HG03521 (cell line): Measurements from ENCODE around the gene APBB1IP.
A peak's percentile ranks its signal among the peaks of the same experiment; 100 is the strongest.
"Not testable (repeated sequence)": the region's sequence is repeated elsewhere in the genome, so short reads cannot be mapped to it uniquely, and the experiment has no call there.

Source experiments
- ATAC-seq: cut with Tn5 transposase; IDR thresholded peaks from one replicate; pipeline ENCODE4 v1.9.1; 2021; ENCODE audit warnings: mild to moderate bottlenecking, moderate library complexity; ENCODE audit not compliant: unreplicated experiment

APBB1IP gene

DNA sequence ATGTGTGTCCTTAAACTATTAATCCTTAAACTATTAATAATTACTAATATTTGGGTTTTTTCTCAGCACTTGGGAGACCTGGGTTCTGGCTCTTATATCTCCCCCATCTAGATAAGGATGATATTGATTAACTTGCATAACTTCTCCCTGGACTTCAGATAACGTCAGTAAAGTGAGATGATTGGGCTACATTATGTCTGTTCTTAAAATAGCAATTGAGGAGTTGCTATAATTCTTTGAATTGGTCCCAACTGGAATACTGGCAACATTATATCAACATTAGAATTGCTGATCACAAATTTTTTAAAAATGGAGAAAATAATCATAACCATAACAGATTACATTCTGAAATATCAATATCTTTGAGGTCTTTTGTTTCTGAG, 1.9 kb downstream of the APBB1IP start:
- no peak for ATAC-seq

DNA sequence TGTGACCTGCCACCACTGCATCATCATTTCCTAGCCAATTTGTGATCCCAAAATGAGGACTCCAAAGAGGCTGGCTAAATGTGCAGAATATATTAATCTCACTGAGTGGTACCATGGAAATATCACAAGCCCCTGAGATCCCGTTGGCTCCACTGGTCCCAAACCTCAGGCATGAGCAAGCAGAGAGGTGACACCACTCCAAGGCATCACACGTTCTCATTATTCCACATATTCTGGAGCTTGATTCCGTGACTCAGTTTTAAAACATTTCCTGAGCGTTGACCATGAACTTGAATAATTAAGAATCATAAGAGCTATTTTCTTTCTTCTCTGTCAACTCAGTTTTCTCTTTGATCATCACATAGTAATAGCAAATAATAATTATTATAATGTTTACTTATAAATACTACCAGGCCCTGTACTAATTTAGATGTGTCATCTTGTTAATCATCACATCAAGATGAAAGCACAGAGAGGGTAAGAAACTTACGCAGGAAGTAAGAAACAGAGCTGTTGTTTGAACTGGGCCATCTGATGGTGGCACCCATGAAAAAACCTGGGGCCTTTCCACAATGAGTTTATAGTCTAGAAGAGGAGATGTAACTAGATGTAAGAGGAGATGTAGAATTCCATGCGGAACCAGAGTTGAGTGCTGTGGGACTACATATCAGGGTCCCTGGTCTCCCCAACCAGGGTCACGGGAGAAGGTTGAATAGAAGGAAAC, 3.5 kb downstream of the APBB1IP start:
- ATAC-seq: no peak

DNA sequence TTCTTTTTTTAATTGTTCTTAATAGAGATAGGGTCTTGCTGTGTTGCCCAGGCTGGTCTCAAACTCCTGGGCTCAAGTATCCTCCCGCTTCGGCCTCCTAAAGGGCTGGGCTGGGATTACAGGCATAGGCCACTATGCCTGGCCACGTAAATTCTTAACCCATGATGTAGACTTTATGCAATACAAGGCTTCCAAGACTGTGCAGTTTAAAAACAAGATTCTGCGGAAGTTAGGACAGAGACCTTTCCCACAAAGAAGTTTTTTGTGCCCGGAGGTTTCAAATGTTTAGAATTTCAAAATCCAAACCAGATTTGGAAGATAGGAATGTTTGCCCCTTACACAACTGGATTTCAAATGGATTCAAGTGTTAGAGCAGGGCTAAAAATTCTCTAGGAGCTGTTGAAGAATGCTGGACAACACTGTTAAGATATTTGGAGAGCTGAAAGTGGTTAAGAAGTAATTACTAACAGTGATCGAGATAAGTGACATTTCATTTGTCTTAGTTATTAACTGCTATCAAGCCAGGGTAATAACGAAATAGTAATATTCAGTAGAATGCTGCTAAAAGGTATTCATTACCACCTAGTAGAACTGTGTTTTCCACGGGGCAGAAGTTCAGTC, 7.4 kb downstream of the APBB1IP start:
- no peak for ATAC-seq

DNA sequence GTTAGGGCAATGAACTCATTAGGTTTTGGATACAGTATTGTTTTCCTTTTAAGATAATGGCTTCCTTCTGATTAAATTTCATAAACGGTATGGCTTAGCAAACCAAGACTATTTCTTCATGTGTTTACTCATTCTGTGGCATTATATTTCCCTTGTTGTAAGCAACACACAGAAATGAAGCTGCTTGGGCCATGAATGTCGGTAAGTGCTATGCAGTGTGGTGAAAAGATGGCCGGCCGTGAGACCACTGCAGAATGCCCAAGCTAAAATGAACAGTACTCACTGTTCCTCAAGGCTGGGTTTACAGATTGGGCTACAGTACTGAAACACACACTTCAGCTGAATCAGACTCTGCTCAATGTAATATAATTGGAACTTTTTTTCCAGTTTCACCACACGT, 8.1 kb downstream of the APBB1IP start:
- ATAC-seq: no peak

DNA sequence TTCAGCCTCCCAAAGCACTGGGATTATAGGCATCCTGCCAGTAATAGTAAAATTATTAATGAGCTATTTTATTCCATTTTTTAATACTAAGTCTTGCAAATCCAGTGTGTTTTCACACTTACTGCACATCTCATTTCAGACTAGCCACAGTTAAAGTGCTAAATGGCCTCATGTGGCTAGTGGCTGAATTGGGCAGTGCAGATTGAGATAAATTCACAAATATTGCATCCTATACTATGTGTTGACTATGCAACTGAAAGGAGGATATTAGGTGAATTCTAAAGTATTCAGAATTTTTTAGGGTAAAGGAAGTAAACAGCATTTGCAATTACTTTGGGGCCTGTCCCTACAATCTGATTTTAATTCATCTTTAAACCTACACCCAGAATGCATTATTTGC, 10.2 kb downstream of the APBB1IP start:
- peak; percentile 34 for ATAC-seq

DNA sequence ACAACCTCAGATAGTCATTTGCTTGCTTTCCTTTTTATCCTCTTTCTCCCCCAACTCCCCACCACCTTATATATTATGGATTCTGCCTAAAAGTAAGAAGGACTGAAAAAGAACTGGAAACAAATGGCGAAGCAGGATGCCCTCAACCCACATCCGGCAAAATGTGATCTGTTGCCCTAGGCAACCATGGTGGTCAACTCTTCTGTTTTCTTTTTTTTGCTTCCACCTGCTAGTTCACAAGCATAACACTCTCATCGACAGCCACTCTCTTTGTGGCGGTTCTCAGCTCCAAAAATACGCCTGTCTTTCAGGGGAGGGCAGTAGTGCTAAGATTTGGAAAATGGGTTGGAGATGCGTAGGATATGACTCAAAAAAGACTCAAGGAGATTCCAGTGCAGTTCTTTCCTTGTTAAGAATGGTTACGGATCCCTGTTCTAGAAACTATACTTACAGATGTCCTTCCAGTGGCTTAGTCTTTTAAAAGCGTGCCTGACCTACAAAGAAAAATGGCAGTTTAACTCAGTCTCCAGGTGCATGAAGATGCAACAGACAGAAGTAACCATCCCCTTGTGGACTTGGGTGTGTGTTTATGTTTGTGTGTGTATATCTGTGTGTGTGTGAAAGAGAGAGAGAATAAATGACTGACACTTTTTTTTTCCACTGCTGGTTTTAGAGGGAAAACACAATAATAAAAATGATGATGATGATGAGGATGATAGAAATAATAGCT, 10.7 kb downstream of the APBB1IP start:
- ATAC-seq: peak; percentile 90

DNA sequence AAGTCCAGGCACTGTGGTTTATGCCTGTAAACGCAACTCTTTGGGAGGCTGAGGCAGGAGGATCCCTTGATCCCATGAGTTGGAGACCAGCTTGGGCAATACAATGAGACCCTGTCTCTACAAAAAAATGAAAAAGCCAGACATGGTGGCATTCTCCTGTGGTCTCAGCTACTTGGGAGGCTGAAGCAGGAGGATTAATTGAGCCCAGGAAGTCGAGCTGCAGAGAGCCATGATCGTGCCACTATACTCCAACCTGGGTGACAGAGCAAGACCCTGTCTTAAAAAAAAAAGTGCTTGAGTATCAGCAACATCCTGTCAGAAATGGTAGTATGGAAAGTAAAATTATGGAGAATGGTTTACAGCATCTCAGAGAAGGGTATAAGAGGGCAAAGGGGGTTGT, 11.6 kb downstream of the APBB1IP start:
- ATAC-seq: no peak

DNA sequence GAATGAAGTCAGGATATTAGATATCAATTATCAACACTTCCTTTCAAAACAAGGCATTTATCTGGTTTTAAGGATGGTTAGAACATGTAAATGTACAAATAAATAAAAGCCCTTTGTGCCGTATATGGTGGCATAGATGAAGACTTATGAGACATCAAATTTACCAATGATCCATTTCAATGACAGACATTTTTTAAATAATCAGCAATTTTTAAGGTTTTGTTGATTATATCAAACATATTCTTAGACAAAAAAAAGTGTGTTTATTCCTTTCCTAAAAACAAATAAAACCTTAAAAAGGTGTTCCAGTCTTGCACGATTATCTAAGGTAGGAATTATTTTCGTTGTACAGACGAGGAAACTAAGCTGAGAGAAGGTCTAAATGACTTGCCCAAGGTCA, 13.8 kb downstream of the APBB1IP start:
- ATAC-seq: no peak

DNA sequence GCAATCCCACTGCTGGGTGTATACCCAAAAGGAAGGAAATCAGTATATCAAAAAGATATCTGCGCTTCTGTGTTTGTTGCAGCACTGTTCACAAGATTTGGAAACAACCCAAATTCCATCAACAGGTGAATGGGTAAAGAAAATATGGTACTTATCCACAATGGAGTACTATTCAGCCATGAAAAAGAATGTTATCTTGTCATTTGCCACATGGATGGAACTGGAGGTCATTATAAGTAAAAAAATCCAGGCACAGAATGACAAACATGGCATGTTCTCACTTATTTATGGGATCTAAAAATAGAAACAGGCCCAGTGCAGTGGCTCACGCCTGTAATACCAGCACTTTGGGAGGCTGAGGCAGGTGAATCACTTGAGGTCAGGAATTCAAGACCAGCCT, 15.7 kb downstream of the APBB1IP start:
- ATAC-seq: no peak

DNA sequence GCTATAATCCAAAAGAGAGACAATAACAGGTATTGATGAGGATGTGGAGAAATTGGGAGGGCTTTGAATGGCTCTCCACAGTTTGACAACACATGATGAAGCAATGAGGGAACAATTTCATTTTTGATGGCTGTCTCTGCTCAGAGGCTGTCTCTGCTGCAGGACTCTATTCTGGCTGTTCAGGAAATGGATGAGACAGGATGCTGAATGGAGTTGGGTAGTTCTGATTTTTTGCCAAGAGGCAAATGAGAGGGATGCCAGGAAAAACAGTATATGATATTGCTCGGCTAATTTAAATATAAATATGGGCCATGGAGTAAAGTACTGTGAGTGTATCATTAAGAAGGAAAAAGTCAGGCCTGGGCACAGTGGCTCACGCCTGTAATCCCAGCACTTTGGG, 16.8 kb downstream of the APBB1IP start:
- no peak for ATAC-seq

DNA sequence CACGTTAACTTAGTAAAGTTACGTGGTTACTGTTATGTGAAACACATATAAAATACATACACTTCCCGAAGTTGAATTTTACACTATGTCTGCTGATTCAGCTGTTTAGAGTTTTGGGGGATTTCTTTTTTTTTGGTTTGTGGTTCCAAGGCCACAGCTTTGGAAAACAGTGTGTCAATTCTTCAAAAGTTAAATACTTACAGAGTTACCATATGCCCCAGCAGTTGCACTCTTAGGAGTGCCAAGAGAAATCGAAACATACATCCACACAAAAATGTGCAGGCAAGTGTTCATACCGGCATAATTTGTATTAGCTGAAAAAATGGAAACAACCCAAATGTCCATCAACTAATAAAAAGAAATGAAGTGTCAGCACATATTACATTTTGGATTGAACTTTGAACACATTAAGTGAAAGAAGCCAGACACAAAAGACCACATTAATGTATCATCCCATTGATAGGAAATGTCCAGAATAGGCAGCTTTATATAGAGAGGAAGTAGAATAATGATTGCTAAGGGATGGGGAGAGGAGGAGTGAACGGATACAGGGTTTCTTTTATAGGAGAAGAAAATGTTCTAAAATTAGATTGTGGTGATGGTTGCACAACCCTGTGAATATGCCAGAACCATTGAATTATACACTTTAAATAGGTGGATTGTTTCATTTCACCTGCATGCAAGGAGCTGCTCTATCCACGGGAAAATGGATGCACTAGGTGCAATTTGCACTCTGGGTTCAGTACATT, 17.6 kb downstream of the APBB1IP start:
- ATAC-seq: no peak

DNA sequence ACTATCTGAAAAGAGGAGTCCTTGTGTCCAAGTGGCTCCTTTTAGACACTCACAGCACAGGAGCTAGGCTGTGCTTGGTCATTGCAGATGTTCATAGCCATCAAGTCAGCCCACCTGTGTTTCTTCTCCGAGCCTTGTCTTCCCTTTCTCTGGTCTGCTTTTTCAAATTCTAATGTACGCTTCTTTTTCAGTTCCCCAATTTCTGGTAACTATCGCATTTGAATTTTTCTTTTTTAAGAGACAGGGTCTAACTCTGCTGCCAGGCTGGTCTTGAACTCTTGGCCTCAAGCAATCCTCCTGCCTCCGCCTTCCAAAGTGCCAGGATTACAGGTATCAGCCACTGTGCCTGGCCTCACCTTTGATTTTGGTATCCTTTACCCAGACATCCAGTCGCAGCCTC, 18.9 kb downstream of the APBB1IP start:
- peak; percentile 95 for ATAC-seq

DNA sequence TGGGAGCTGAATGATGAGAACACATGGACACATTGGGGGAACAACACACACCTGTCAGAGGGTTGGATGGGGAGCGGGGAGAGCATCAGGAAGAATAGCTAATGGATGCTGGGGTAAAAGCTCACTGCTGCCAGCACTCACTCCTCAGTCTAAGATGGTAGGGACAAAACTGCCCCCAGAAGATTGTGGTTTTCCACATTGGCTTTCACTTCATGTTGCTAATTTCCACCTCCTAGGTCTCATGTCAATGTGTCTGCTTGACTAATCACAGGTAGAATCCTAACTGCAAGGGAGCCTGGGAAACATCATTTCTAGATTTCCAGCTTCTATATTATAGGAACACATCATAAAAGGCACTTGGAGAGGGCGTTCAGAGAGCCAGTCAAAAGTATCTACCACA, 22.6 kb downstream of the APBB1IP start:
- no peak for ATAC-seq

DNA sequence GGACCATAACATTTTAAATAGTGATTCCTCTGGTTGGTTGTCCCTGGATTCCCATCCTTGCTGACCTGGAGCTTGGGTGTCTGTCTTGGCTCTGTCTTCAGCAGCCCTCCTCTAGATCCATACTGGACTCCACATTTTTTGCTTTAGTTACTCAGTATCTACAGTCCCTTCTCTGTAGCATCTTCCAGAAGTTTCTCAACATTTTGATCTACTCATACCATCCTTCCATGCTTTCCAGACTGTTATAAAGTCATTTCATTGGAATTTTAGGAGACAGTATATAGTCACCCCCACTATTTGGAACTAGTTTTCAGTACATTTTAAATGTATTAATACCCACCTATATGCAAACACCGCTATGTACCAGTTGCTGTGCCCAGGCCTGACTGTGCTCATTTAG, 25.8 kb downstream of the APBB1IP start:
- ATAC-seq: no peak

DNA sequence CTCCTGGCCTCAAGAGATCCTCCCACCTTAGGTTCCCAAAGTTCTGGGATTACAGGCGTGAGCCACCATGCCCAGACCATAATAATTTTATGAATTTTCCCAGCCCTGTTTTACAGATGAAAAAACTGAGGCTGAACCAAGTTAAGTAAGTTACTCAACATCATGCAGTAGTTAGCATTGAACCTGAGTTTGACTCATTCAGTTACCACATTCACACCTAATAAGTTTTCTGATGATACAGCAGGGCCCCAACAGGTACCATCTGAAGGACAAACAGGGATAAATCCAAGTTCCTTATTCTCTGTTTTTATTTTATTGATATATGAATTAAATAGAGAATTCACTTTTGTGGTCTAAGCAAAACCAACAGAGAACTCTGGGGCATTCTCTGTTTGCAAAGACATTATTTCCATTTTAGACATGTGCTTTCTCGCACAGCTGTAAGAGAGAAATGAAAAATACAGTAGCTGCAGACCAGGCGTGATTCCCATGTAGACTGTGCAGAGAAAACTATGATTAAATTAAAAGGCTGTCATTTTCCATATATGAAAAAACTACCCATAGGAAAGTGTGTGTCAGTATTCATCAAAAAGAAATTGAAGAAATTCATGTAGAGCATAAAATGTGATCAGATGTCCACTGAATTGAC, 26.6 kb downstream of the APBB1IP start:
- no peak for ATAC-seq

DNA sequence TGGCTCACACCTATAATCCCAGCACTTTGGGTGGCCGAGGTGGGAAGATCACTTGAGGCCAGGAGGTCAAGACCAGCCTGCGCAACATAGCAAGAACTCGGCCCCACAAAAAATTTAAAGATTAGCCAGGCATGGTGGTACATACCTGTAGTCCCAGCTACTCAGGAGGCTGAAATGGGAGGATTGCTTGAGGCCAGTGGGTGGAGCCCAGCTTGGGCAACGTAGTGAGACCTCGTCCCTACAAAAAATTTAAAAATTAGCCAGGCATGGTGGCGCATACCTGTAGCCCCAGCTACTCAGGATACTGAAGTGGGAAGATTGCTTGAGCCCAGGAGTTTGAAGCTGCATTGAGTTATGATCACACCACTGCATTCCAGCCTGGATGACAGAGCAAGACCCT, 28.4 kb downstream of the APBB1IP start:
- not testable (repeated sequence) for ATAC-seq

DNA sequence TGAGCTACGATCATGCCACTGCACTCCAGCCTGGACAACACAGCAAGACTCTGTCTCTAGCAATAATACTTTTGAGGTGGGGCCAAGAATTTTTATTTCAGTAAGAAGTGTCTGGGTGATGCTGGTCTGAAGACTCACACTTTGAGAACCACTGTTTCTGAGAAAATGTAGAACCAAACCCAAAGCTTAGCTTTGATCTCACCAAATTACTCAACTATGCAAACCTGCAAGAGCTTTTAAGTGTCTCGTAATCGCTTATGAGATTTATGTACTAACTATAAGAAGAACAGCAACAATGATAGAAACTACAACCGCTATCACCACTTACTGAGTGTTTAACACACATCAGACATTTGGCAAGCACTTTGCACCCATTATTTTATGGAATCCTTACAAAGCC, 29.5 kb downstream of the APBB1IP start:
- no peak for ATAC-seq

DNA sequence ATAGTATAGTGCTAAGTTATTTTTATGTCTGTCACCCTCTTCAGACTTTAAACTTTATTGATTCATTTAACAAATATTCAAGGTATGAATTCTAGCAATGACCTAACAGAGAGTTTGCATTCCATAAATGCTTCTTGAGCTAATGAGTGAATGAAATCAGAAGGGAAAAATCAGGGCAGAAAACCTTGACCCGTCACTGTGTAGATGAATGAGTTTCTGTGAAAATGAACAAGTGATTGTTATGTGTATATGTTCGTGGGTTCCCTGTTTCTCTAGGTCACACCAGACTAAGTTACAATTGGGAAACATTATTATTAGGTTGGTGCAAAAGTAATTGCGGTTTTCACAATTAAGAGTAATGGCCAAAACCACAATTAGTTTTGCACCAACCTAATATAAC, 30.1 kb downstream of the APBB1IP start:
- no peak for ATAC-seq

DNA sequence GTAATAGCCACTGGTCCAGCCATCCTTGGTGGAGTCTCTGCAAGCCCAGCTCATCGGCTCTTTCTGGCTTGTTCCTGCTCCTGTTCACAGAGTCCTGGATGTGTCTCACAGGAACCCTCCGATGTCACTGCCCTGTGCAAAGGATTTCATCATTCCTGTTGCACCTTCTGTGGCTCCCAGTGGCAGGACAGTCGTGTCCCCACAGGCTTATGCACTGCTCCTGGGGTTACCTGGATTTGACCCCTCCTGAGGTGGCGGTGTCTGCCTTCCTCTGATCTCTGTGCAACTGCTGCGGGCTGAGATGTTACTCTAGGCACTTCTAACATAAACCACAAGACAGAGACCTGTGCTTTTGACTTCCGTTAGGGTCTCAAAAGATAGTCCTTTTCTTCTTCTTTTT, 30.6 kb downstream of the APBB1IP start:
- peak; percentile 69 for ATAC-seq

DNA sequence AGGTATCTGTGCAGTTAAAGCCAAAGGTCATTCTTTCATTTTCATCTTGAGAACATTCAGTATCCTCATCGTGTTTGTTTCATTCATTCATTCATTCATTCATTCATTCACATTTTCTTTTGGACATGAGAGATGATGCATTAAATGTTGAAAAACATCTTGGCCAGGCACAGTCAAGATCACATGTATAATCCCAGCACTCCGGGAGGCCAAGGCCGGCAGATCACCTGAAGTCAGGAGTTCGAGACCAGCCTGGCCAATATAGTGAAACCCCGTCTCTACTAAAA, 34.3 kb downstream of the APBB1IP start:
- no peak for ATAC-seq

DNA sequence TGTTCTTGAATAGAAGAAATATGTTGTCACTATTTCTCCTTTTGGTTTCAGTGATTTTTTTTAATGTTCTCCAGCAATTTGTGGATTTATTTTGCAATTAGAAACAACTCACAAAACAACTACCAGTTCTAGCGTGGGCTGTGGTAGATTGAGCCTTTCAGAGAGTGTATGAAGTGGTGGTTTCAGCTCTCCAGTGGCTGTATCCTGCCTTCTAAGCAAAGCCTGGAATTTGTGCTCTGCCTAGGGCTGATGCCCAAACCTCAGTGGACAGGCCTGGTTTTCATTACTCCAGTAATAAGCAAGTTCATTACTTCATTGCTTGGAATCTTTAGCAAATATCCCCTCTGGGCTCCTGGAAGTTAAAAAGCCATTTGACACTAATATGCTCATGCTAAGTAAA, 35.9 kb downstream of the APBB1IP start:
- ATAC-seq: no peak
